SW 1271 (cell line): ENCODE results near the gene PFKM.

Source experiments
- DNase-seq, 2 experiments: peaks; one replicate each; lab custom pipeline; 2025; lab: John Stamatoyannopoulos, UW

Gene PFKM

GRCh38 chr12:48157018-48157888, 38.1 kb downstream of the PFKM start, which contains the start of gene ASB8:
TSS of gene ASB8 (minus strand) at chr12:48157515. CDS start at chr12:48153496, 4,019 bp downstream.
- peak; percentile 88 to 99 for DNase-seq

GRCh38 chr12:48157889-48158370, 38.8 kb downstream of the PFKM start:
- no peak for DNase-seq

GRCh38 chr12:48160046-48160445, 40.9 kb downstream of the PFKM start:
- DNase-seq: no peak

- DNase-seq: no peak
Observed at GRCh38 chr12:48160807-48161206, 41.6 kb downstream of the PFKM start.

- DNase-seq: no peak
Observed at GRCh38 chr12:48163150-48163747, 44.1 kb downstream of the PFKM start.

GRCh38 chr12:48164451-48164850, 45.3 kb downstream of the PFKM start:
- no peak for DNase-seq

GRCh38 chr12:48165089-48165981, 46.2 kb downstream of the PFKM start:
- DNase-seq: peak in 1 of 2 experiments; percentile 44

GRCh38 chr12:48169011-48169410, 49.8 kb downstream of the PFKM start:
- DNase-seq: no peak

- DNase-seq: no peak
Observed at GRCh38 chr12:48175613-48176416, 56.7 kb downstream of the PFKM start.

GRCh38 chr12:48176417-48176751, 57.2 kb downstream of the PFKM start:
- no peak for DNase-seq

GRCh38 chr12:48177982-48178381, 58.8 kb downstream of the PFKM start:
- no peak for DNase-seq

- no peak for DNase-seq
Observed at GRCh38 chr12:48179466-48179865, 60.3 kb downstream of the PFKM start.

- no peak for DNase-seq
Observed at GRCh38 chr12:48180424-48180823, 61.3 kb downstream of the PFKM start.

GRCh38 chr12:48180857-48181495, 61.8 kb downstream of the PFKM start:
- DNase-seq: no peak

GRCh38 chr12:48182631-48183030, 63.5 kb downstream of the PFKM start:
- DNase-seq: no peak

- peak; percentile 85 to 88 for DNase-seq
Observed at GRCh38 chr12:48183091-48183875, 64.1 kb downstream of the PFKM start, which contains the start of gene CCDC184. TSS of gene CCDC184 (plus strand) at chr12:48183644. CDS start at chr12:48184123, 479 bp downstream.

- DNase-seq: no peak
Observed at GRCh38 chr12:48183876-48184548, 64.8 kb downstream of the PFKM start.

GRCh38 chr12:48184549-48184922, 65.4 kb downstream of the PFKM start:
- no peak for DNase-seq

GRCh38 chr12:48185181-48185919, 66.2 kb downstream of the PFKM start:
- DNase-seq: no peak
